GM12891 (cell line): ENCODE data around the gene GDNF.

Experiments used
- POLR2A ChIP-seq: IDR thresholded peaks from 2 replicates; pipeline ENCODE4 v1.6.1; 2011; ENCODE audit warnings: low read depth, low read length, control low read depth
- POLR2AphosphoS5 ChIP-seq: IDR thresholded peaks from 2 replicates; pipeline ENCODE4 v1.6.1; 2011; ENCODE audit warnings: low read depth, low read length, control low read depth
- POU2F2 ChIP-seq: IDR thresholded peaks from 2 replicates; pipeline ENCODE4 v1.6.1; 2011; ENCODE audit warnings: low read depth, mild to moderate bottlenecking, control low read depth, low read length, moderate library complexity
- SPI1 ChIP-seq: IDR thresholded peaks from 2 replicates; pipeline ENCODE4 v1.6.1; 2011; ENCODE audit warnings: low read depth, low read length, control low read depth
- TAF1 ChIP-seq: IDR thresholded peaks from 2 replicates; pipeline ENCODE4 v1.6.1; 2011; ENCODE audit warnings: low read depth, low read length, control low read depth

- TF ChIP-seq POLR2A (no peak), POLR2AphosphoS5 (no peak), SPI1 (no peak), TAF1 (no peak), POU2F2 (no peak)
Observed at GRCh38 chr5:37833990-37834389, 5.9 kb downstream of the GDNF start.
